Kidney (tissue), 14 donors: Measurements from ENCODE around the gene KY. TPM values are rescaled to one million over a fixed set of nuclear protein-coding genes. Genes with fewer than 3 reads are reported as not detected.

Experiments used
- DNase-seq, 5 donors: peaks; one replicate each; pipeline ENCODE4 v3.0.0-alpha.2; 2013 to 2020
- FAIRE-seq: peaks from 2 replicates; lab custom pipeline; 2012; peaks lifted over from hg19 to GRCh38; lab: Jason Lieb, UNC
- H3K27ac ChIP-seq, 2 donors: one replicate each; pipeline ENCODE4 v1.7.0; 2013; ENCODE audit warnings: low read depth in 2 of 2, low read length in 2 of 2, inconsistent platforms in 1 of 2
- H3K27me3 ChIP-seq: one replicate; pipeline ENCODE4 v1.7.1; 2013; ENCODE audit warnings: low read length, inconsistent platforms; ENCODE audit not compliant: control insufficient read depth, insufficient read depth
- H3K36me3 ChIP-seq, 3 donors: one replicate each; pipeline versions ENCODE4 v1.7.0 to v1.7.1; 2013; ENCODE audit warnings: low read length in 3 of 3, control low read depth in 1 of 3, inconsistent platforms in 1 of 3; ENCODE audit not compliant: insufficient read depth in 3 of 3, control insufficient read depth in 2 of 3
- H3K4me1 ChIP-seq, 3 donors: one replicate each; pipeline versions ENCODE4 v1.7.0 to v1.7.1; 2013; ENCODE audit warnings: low read length in 3 of 3, inconsistent platforms in 1 of 3, low read depth in 1 of 3; ENCODE audit not compliant: control insufficient read depth in 2 of 3, insufficient read depth in 2 of 3
- H3K4me3 ChIP-seq, 3 donors: one replicate each; pipeline versions ENCODE4 v1.7.0 to v1.8.1; 2013; ENCODE audit warnings: low read length in 3 of 3, control low read depth in 1 of 3, inconsistent platforms in 1 of 3
- H3K9ac ChIP-seq, 3 donors: one replicate each; pipeline versions ENCODE4 v1.7.0 to v1.7.1; 2013; ENCODE audit warnings: low read length in 3 of 3, control low read depth in 1 of 3, inconsistent platforms in 1 of 3
- H3K9me3 ChIP-seq, 3 donors: one replicate each; pipeline versions ENCODE4 v1.7.0 to v1.7.1; 2013; ENCODE audit warnings: low read length in 3 of 3, control low read depth in 1 of 3, inconsistent platforms in 1 of 3; ENCODE audit not compliant: control insufficient read depth in 2 of 3, insufficient read depth in 1 of 3
- intact Hi-C: fragments of 100-400 bp; cut with DNase I; formaldehyde crosslinking; loops from one replicate; pipeline ENCODE4 v1.11.1; 2022
- polyA plus RNA-seq: library from polyadenylated mRNA; stranded (reverse); fragments of 350-450 nt; fragmentation: Illumina TruSeq; extraction: RNeasy Lipid Tissue Mini Kit (QIAGEN cat#74804); gene quantifications from one replicate; pipeline ENCODE4 v1.2.3, GENCODE V29; 2014; ENCODE audit warnings: low read depth, low replicate concordance; ENCODE audit not compliant: insufficient read depth
- total RNA-seq: library from RNA; stranded (reverse); fragmentation: NEBNext Ultra II Directional; extraction: Animal tissue kit (Norgen Biotek cat#: 25700); gene quantifications from one replicate; pipeline ENCODE4 v1.2.1, GENCODE V29; 2021
- TF ChIP-seq, protein P1 (sequence below): IDR thresholded peaks from 3 replicates; pipeline ENCODE4 v1.5.1; 2012; ENCODE audit warnings: mild to moderate bottlenecking, moderate library complexity, borderline replicate concordance; ENCODE audit not compliant: insufficient read depth; ENCODE audit errors: extremely low read depth
- donor health status: control.
- donor health status: control.
- donor health status: control.
- donor health status: control.
- donor health status: control.
- donor health status: DM: yes; HTN: yes; CAD: no.
- donor health status: Normal renal cell carcinoma (clear cell type).

The KY gene
- total and polyA plus RNA-seq, 2 donors from 2014 or later, result 0.50 to 0.69 TPM

DNA sequence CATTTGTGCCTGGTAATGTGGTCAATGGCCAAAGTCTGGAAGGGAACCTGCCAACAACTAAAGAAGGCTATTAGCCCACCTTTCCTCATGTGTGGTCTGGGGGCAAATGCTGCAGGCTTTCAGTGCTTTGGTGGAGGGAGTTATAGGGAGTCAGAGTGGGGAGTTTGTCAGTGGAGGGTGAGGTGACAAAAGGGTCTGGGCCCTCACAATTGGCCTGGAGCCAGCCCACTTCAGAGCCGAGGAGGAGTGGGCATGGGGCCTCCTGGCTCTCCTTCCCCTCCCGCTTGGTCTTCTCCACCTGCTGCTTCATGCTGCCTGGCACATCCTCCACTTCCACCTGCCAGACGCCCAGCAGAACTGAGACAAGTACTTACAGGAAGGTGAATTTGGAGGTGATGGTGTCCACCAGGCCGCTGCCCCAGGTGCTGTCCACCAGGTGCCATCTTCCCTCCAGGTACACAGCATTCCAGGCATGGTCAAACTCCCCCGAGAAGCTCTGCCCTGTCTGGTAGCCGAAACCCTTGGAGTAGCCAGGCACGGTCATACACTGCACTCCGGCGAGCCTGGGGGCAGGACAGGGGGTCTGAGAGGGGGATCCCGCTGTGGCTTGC, 40.9 kb downstream of the KY start:
- TF ChIP-seq, protein P1, sequence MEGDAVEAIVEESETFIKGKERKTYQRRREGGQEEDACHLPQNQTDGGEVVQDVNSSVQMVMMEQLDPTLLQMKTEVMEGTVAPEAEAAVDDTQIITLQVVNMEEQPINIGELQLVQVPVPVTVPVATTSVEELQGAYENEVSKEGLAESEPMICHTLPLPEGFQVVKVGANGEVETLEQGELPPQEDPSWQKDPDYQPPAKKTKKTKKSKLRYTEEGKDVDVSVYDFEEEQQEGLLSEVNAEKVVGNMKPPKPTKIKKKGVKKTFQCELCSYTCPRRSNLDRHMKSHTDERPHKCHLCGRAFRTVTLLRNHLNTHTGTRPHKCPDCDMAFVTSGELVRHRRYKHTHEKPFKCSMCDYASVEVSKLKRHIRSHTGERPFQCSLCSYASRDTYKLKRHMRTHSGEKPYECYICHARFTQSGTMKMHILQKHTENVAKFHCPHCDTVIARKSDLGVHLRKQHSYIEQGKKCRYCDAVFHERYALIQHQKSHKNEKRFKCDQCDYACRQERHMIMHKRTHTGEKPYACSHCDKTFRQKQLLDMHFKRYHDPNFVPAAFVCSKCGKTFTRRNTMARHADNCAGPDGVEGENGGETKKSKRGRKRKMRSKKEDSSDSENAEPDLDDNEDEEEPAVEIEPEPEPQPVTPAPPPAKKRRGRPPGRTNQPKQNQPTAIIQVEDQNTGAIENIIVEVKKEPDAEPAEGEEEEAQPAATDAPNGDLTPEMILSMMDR, result no peak
- intact Hi-C loops, result no loop called here
- DNase-seq (peak in 2 of 5 donors; percentile 32 to 37), FAIRE-seq (no peak)
- Histone ChIP-seq H3K9ac (no peak overlapping the region), H3K4me1 (no peaks in the 10 kb centered on the region), H3K36me3 (no peaks in the 10 kb centered on the region), H3K27ac (no peak overlapping the region), H3K27me3 (no peaks in the 10 kb centered on the region), H3K4me3 (no peak overlapping the region), H3K9me3 (no peaks in the 10 kb centered on the region)

DNA sequence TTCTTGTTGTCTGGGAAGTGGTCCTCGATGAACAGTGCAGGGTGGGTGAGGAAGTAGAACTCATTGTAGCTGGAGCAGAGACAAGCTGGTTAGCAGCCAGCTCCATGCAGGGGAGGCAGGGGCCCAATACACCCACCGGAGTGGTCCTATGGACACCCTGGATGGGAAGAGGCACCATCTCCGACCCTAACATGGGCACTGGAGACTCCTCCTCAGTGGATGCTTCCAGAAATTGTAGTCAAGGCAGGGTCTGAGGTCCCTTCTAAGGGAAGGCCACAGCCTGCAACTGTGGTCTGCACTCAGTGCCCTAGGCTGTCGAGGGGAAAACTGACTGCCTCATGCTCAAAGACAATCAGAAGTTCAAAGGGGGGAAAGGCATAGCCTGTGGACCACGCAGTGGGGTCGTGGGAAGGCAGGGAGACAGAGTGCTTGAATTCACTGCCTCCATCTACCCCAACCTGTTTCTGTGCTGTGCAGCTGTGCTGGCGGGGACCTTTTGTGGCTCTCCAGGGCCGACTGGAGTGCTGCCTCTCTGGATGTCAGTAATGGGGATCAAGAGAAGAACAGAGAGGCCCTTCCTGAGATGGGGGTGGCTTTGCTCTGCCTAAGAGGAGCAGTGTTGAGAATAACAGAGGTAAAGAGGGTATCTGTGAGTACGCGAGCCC, 41.9 kb downstream of the KY start:
- FAIRE-seq, result no peak
- H3K9me3 ChIP-seq, result no peaks in the 10 kb centered on the region
- DNase-seq, result no peak
- intact Hi-C loops, result no loop called here
- no peaks in the 10 kb centered on the region for H3K36me3 ChIP-seq
- H3K9ac ChIP-seq, result no peak overlapping the region
- H3K27ac ChIP-seq, result no peak overlapping the region
- TF ChIP-seq, protein P1, result no peak
- no peak overlapping the region for H3K4me3 ChIP-seq
- H3K4me1 ChIP-seq, result no peaks in the 10 kb centered on the region
- no peaks in the 10 kb centered on the region for H3K27me3 ChIP-seq

DNA sequence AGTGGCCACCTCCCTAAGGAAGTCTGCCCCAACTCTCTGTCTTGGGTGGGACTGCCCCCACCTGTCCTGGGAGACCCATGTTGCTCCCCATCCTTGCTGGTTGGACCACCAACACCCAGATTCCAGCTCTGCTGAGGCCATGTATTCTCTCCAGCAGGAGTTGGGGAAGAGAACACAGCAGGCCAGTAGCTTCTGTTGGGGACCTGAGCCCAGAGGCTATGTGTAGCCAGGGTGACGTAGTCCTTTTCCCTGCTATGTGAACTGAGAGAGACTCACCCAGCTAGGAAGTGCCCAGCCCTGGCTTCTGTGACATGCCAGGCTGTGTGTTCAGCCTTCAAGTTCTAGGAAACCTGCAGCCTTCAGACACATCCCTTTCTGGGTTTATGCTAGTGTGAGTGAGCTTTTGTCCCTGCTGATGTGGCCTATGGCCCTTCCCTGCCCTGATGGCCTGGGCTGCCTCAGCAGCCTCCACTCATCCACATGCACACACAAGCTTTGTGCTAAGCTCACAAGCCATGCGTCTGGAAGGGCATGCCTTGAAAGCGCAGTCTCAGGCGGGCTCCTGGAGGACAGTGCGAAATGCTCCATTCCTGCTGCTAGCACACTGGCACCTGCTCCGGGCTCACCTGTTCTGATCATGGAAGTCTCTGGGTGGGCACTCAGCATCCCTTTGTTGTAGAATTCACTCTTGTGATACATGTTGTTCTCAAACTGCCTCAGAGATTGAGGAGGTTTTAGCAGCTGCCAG, 42.6 kb downstream of the KY start:
- no peak overlapping the region for H3K4me3 ChIP-seq
- TF ChIP-seq, protein P1, result no peak

More for the DNA sequence above, 42.6 kb downstream of the KY start:
- no peak for FAIRE-seq
- intact Hi-C loops, result no loop called here
- no peaks in the 10 kb centered on the region for H3K27me3 ChIP-seq
- DNase-seq, result no peak
- H3K9me3 ChIP-seq, result no peaks in the 10 kb centered on the region
- H3K4me1 ChIP-seq, result no peaks in the 10 kb centered on the region
- no peak overlapping the region for H3K27ac ChIP-seq
- no peaks in the 10 kb centered on the region for H3K36me3 ChIP-seq
- H3K9ac ChIP-seq, result no peak overlapping the region
